Measurements from ENCODE around the gene RAB27A.

GRCh38 chr15:55186331-55186730, 103.3 kb downstream of the RAB27A start:
- TF ChIP-seq REST (IDR thresholded peaks at IDR 0.05; ENCODE audit: low read depth) (no peak), TAF1 (IDR thresholded peaks at IDR 0.05; ENCODE audit: low read depth) (no peak), TCF12 (IDR thresholded peaks at IDR 0.05; ENCODE audit: low read depth) (no peak), NFIC (IDR thresholded peaks at IDR 0.05) (no peak), YY1 (IDR thresholded peaks at IDR 0.05; ENCODE audit: low read depth) (no peak), RAD21 (IDR thresholded peaks at IDR 0.05; ENCODE audit: low read depth) (no peak), CEBPB (IDR thresholded peaks at IDR 0.05) (no peak), USF1 (IDR thresholded peaks at IDR 0.05) (no peak), FOXM1 (IDR thresholded peaks at IDR 0.05; ENCODE audit: borderline replicate concordance, low read depth) (no peak), EGR1 (IDR thresholded peaks at IDR 0.05) (no peak), CREB1 (IDR thresholded peaks at IDR 0.05; ENCODE audit: low read depth) (no peak), EP300 (IDR thresholded peaks at IDR 0.05; ENCODE audit: borderline replicate concordance) (no peak), MAX (IDR thresholded peaks at IDR 0.05) (no peak)
